ENCODE data around the gene SCCPDH.
"Not testable (repeated sequence)": the region's sequence is repeated elsewhere in the genome, so short reads cannot be mapped to it uniquely, and the experiment has no call there.

SCCPDH gene, protein sequence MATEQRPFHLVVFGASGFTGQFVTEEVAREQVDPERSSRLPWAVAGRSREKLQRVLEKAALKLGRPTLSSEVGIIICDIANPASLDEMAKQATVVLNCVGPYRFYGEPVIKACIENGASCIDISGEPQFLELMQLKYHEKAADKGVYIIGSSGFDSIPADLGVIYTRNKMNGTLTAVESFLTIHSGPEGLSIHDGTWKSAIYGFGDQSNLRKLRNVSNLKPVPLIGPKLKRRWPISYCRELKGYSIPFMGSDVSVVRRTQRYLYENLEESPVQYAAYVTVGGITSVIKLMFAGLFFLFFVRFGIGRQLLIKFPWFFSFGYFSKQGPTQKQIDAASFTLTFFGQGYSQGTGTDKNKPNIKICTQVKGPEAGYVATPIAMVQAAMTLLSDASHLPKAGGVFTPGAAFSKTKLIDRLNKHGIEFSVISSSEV

DNA sequence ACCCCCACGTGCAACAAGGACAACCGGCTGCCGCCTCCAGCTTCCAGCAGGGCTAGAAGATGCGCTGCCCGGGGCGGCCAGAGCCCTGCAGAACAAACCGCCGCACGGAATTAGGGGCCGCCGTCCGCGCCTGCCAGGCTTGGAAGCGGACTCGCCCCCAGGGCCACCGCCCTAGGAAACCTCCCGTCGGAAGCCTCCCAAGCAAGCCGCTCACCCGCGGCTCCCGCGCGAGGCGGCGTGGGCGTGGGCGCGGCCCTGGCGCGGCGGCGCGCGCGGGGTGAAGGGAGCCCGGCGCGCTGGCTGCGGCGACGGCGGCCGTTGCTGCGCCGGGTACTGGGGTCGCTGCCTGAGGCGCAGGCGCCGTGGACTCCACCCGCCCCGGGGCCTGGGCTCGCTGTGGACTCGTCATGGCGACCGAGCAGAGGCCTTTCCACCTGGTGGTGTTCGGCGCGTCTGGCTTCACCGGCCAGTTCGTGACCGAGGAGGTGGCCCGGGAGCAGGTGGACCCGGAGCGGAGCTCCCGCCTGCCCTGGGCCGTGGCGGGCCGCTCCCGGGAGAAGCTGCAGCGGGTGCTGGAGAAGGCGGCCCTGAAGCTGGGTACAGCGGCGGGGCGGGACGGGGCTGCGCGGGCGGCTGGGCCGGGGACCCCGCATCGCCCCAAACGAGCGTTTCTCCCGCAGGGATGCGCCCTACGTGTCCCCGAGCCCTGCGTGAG lies at the start of gene SCCPDH:
TSS of gene SCCPDH (plus strand) at position 394 of the 715 bp plus-strand sequence. CDS start at position 408, 14 bp downstream.
- peak; percentile 63 for DNase-seq

DNA sequence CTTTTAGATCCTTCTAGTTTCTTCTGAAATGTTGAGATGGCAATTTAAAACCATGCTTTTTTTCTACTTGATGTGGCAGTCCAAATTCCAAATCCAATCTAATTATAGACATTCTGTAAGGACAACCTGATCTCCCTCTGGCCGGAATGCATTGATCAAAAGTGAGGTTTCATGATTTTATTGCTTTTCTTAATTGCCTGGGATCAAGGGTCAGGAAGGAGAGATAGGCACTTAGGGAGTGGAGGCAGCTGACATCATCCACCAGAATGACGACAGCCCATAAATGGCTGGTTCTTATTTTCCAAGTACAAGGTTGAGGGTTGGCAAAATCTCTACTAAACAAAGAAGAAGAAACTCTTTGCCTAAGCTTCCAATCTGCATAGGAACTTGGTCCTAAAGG lies 46.4 kb upstream of the SCCPDH start:
- no peak for DNase-seq

DNA sequence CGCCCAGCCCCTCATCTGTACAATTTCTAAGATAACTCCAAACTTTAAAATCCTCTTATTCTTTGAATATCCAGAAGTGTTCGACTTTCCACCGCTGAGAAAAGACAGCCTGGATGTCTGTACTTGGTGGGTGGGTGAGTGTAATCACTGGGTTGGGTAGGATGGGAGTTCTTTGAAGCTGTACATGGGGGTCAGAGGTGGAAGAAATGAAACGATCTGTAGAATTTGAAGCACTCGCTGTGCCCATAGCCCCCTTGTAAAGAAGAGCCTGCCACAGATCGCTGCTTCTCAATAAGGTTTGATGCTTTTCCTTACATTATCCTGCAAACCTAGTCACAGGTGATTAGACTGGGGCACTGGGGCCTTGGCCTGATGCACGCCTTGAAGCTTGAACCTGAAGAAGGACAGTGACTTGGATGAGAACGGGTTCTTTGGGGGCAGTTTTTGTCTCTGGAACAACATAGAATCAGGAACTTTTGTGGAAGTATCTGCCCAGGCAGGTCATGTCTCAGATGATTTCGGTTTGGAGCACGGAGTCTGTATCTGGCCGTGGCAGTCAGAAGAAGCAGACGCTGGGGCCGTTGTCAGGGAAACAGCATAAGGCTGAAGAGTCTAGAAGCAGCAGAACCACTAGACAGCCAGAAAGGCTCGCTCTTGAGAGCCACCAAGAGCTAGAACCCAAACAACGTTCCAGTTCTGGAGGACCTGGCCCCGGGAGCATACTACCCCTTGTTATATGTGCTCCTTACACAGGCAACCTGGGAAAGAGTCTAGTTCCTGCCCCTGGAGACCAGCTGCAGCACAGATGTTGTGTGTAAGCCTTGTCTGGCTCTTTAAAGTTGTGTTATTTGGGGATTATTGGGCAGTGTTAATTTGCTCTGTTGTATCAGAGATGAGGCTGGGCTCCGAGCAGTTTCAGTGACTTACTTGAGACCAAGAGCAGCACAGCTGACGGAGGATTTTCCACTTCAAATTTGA lies 45.1 kb upstream of the SCCPDH start:
- DNase-seq, result no peak

DNA sequence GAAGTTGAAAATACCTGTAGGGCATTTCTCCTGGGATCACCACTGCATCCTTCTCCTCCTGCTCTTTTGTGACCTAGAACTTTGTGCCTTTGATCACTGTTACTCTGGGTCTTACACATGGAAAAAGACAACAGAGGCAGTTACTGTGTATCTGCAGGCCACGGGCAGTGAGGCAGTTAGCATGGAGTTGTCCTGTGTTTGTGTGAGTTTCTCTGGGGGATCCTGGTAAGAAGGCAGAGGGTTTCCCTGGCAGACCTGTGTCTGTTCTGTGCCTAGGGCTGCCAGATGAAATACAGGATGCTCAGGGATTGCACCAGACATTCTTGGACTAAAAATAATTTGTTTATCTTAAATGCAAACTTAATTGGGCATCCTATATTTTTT lies 44.4 kb upstream of the SCCPDH start:
- DNase-seq, result no peak

DNA sequence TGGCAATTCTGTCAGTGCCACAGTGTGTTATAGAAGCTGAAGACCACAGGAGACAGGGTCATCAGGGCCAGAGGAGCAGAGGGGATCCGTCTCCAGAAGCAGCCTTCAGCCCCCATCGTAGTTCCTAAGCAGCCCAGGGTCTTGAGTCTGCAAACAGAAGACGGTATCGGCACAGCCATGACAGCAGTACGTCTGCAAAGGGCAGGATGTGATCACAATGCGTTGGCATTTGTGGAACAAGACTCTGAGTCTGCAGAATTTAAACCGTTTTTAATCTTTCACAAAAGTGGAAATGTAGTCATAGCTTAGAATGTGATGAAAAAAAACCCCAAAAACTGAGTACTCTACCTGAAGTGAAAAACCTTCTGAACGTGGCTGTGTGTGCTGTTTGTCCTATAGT lies 44.0 kb upstream of the SCCPDH start:
- no peak for DNase-seq

DNA sequence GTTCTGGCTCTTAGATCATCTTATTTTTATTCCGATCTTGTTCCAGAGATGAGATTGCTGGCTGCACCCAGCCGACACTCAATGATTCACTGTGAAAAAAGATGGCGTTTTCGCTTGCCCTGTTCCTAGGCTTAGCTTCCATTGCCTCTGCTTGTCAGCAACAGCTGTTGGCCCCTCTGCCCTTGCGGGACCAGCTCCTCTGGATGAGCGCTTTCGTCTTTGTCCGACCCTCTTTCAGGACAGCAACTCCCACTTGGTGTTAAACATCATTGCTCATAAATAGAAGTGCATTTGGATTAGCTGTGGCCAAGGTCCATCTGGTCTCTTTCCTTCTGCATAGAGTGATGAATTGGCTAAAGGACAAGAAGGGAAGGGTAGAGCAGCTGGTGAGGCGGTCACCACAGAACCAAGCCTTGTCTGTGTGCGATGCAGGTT lies 43.5 kb upstream of the SCCPDH start:
- no peak for DNase-seq

DNA sequence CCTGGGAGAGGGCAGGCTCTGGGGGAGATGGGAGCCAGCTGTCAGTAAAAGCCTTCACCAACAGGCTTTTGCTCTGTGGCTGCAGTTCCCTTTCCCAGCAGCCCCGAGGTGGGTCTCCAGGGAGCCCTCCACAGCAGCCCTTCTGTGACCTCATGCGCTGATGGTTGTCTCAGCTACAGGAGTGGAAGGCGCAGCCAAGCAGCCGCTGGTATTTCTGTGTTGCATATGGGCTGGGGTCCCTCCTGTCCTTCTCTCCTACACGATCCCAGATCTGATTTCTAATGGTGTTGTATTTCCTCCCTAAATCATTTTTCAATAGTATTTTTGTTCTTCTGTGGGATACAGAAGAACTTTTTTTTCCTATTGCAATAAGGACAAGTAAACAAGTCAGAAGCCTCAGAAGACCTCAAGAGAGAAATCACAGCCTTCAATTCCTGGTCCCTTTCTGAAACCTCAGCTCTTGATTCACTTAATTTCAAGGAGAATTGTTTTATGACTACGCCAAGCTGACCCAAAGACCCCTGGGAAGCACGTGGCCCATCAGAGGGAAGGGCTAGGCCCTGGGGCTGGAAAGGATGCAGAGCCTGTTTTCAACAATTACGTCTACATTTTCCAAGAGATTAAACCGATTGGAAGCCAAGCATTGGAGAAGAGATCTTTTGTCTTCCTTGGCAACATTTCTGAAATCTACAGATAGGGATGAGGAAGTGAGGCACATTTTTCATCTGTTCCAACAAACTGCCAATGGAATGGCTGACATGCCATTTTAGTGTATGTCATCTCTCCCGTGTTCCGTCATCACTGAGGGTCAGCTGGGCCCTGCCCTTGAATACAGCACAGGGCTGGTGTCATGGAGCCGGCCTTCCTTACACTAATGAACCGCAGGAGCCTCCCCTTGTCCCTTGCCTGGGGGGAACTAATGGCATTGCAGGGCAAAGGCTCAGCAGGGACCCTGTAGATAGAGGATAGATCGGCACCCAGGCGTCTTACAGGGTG lies 42.0 kb upstream of the SCCPDH start:
- DNase-seq, result no peak

DNA sequence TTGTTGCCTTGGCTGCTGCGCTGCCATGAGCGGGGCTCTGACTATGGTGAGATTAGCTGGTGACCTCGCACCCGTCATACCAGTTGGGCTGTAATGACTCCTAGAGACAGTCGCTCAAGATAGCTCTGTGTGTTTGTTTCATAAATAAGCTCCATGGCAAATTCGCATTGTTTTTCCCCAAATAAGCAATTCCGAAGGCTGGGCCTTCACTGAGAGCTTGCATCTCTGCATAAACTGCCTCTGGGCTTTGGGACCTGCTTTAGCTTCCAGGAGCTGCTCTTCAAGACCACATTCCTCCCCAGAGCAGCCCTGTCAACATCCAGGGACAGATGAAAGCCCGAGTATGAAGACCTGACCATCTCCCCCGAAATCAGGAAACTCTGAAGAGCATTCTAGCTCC lies 40.7 kb upstream of the SCCPDH start:
- no peak for DNase-seq

DNA sequence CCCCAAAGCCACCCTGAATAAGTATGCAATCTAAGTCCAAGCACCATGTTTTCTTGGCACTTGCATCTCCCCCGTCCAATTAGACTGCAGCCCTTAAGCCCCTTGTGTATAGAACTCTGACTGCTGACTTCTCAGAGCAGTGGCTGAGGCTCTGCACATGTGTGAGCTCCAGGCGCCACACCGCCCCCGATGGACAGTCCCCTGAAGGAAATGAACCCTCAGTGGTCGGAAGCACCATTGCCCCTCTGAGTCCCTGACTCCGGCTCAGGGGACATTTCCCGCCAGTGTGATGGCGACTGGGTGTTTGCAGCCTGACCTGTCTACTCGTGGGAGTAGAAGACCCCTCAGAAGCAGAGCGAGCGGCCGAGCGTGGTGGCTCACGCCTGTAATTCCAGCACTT lies 37.2 kb upstream of the SCCPDH start:
- DNase-seq, result no peak

DNA sequence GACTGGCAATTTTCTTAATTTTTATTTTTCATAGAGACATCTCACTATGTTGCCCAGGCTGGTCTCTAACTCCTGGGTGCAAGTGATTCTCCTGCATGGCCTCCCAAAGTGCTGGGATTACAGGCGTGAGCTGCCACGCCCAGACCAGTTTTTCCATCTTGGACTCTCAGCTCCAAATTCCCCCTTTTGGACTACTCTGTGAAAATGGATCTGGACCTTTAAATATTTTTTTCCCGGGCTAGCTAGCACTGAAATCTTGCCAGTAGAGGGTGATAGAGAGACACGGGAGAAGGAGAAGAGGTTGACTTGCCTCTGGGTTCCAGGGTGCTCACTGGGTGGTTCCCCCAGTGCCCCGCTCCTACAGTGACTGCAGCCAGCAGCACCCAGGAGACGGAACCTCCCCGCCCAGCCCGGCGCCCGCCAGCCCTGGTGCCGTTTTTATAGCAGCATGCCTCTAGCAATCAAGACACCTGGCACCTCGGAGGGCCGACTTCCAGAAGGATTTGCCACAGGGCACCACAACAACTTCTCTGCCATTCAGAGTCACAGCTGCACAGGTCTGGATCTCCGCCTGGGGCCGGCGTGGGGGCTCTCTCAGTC lies 34.7 kb upstream of the SCCPDH start:
- no peak for DNase-seq

DNA sequence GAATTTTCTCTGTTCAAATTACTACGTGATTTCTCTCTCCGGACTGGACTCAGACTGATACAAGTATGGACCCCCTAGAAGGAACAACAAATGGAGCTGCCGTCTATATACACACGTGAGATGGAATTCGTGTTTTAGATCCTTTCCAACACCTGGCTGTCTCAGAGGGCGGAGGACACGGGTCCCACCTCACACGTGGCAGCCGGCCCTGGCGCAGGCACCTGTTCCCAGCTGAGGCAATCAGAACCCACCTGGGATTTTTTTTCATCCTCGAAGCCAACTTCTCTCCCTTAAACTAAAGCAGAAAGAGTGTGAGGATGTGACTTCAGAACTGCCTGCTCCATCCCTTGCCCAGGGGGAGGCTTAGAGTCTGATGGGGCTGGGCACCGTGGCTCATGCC lies 34.1 kb upstream of the SCCPDH start:
- no peak for DNase-seq

DNA sequence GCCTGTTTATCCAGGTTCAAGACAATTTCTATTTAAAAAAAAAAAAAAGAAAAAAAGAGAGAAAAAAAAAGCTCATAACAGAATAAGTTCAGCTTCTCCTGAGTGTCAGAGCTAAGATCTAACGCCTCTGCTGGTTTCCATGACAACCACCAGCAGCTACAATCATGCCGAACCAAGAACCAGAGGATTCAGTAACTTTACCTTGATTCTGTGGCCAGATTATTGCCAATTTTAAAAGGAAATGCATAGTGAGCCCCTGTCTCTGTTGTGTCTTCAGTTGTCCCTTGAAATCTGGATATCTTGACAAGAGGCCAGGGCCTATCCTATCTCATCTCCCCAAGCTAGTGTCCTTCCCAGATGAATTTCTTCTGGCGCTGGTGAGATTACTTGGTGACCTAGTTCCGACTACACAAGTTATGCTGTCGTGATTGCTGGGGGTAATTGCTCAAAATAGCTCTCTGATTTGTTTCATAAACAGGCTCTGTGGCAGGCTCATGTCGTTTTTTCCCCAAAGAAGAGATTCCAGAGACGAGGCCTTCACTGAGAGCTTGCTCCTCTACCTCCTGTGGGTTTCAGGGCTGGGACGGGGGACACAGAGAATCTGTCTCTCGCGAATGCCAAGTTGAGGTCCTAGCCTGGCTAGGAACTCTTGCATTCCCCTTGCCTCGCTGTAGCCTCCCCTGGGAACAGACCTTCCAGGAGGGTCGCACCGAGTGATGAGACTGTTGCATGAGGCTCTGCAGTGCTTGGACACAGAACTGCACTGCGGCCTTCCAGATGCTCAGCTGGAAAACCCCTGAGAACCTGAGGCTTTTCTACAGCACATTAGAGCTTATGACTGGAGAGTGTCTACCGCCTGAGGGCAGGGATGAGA lies 32.4 kb upstream of the SCCPDH start:
- no peak for DNase-seq

DNA sequence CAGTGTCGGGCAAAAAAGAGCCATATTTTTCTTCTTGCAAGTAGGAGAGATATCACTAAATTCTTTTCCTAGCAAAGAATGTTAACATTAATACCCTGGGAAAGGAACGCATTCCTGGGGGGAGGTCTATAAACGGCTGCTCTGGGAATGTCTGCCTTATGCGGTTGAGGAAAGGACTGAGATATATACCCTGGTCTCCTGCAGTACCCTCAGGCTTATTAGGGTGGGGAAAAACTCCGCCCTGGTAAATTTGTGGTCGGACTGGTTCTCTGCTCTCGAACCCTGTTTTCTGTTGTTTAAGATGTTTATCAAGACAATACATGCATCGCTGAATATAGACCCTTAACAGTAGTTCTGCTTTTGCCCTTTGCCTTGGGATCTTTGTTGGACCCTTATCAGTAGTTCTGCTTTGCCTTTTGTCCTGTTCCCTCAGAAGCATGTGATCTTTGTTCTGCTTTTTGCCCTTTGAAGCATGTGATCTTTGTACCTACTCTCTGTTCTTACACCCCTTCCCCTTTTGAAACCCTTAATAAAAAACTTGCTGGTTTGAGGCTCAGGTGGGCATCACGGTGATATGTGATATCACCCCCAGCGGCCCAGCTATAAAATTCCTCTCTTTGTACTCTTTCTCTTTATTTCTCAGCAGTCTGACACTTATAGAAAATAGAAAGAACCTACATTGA lies 29.9 kb upstream of the SCCPDH start:
- DNase-seq, result not testable (repeated sequence)

DNA sequence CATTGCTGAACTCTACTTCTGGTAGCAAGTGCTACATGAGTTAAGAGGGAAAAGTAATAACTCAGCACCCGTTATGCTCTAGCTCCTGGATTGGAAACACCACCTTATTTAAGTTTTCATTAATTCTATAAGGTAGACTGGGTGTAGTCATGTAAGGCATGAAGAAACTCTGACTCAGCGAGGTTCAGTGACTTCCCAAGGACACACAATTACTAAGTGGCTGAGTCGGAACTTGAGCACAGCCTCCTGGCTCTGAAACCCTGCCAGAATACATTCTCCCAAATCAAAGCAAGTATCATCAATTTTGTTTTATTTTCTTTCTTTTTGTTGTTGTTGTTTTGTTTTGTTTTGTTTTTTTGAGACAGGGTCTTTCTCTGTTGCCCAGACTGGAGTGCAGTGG lies 29.1 kb upstream of the SCCPDH start:
- DNase-seq, result no peak

DNA sequence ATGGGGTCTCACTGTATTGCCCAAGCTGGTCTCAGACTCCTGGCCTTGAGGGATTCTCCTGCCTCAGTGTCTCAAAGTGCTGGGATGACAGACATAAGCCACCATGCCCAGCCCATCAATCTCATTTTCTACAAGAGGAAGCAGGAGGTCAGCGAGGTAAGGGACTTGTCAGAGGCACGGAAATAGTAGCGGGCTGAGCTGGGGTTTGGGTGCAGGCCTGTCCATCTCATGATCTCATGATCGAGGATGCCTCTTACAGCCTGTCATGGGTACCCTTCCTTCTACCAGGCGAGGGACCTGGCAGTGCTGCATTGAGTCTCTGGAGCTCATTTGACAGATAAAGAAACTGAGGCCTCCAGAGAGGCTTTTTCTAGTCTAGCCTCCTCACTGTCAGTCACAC lies 28.5 kb upstream of the SCCPDH start:
- DNase-seq, result no peak

DNA sequence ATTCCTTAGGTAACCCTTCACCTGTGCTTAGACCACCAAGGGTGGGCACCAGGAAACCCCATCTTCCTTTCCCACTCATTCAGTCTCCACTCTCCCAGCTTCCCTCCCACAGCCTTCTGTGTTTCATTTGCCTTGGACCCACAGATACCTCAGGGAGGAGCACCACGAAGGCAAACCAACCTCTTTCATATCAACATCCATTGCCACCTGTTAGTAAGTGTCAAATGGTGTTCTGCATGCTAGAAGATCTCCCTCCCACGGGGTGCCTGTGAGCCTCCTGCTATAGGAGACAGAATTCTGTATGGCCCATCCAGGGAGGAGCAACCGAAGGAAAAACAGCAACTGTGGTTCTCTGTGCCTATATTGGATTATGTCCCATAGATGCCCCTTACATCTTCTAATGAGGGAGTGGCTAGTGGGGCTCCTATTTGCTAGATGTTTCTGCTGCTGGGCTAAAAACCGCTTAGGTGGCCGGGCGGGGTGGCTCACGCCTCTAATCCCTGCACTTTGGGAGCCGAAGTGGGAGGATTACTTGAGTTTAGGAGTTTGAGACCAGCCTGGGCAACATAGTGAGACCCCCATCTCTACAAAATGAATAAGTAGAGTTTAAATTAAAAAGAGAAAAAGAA lies 25.6 kb upstream of the SCCPDH start:
- DNase-seq, result no peak

DNA sequence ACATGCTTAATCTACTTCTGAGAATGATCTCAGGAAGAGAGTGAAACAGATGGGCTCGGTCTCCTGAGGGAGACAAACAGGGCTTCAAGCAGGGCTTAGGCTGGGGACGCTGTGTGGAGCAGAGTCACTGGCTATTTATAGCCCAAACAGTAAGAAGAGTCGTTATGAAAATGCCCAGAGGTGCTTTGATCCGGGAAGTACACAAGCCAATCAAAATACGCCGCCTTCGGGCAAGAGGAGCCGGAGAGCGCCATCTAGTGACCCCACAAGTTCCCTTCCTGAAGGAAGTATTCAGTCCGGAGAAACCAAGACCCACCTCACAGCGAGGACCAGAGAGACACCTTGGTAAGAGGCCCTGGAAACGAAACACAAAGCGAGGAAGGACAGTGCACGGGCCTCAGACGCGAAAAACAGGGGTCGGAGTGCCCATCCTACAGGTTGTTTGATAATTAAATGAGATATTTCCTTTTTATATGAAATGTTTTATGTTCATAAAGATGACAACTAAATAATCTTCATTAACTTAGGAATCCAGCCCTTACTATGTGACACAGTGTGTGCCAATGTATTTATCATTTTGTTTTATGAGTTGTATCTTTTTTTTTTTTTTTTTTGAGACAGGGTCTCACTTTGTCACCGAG lies 25.0 kb upstream of the SCCPDH start:
- peak; percentile 83 for DNase-seq

DNA sequence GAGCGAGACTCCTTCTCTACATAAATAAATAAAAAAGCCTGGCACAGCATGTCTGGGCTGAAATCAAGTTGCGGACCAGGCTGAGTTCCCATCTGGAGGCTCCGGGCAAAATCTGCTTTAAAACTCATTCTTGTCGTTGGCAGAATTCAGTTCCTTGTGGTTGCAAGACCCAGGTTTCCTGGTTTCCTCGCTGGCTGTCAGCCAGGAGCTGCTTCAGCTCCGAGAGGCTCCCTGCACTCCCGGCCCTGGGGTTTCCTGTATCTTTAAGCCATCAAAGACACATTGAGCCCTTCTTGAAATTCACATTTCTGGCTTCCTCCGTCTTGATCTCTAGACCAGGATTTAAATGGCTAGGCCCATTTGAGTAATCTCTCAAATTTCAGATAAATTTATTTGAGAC lies 20.6 kb upstream of the SCCPDH start:
- DNase-seq, result no peak

DNA sequence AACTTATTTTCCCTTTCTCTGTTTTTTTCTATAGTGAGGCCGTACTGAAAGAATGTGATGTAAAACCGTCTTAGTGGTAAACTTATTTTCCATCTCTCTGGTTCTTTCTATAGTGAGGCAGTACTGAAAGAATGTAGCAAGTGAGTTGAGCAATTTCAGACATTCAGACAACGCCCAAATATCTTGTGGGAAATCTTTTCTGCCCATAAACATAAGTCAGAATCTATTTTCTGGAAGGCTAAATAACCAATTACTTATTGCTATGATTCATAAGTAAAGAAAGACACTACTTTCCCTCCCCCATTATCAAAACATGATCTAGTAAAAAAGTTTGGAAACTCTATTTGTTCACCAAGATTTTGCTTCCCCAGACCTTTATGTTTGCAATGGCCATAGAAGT lies 18.8 kb upstream of the SCCPDH start:
- DNase-seq, result no peak
